Caco-2 (cell line): ENCODE data around the gene ZNRF1. TPM values are rescaled to one million over a fixed set of nuclear protein-coding genes. Genes with fewer than 3 reads are reported as not detected.

Experiments
- BruUV-seq: library from RNA; stranded (reverse); fragments of 400-500 nt; replicated peaks from 2 replicates; lab custom pipeline; 2021; lab: Mats Ljungman, UMichigan
- CTCF ChIA-PET: fragments of 300-600 bp; sonication (Branson Sonifier 250); formaldehyde crosslinking; loops from one replicate; lab custom pipeline; 2022; ENCODE audit warnings: antibody characterized with exemption; lab: Charles Lee
- POLR2A ChIA-PET: fragments of 300-600 bp; sonication (Branson Sonifier 250); formaldehyde crosslinking; loops from one replicate; lab custom pipeline; 2022; ENCODE audit warnings: antibody characterized with exemption; lab: Charles Lee
- DNase-seq, 2 experiments: peaks; one replicate each; pipeline versions ENCODE4 v3.0.0 to v3.0.0-alpha.2; 2020 to 2022
- H3K27me3 ChIP-seq: replicated peaks from 2 replicates; pipeline ENCODE4 v1.6.0; 2011; ENCODE audit warnings: low read length; ENCODE audit not compliant: control insufficient read depth, insufficient read depth
- H3K36me3 ChIP-seq: 2 replicates; pipeline ENCODE4 v1.5.1; 2011; ENCODE audit warnings: low read length; ENCODE audit not compliant: control insufficient read depth, insufficient read depth
- H3K4me1 ChIP-seq: fragments of 250-450 bp; sonication (Bioruptor Pico); 2 replicates; pipeline ENCODE4 v1.5.1; 2020; ENCODE audit warnings: mild to moderate bottlenecking
- H3K4me3 ChIP-seq: 2 replicates; pipeline ENCODE4 v1.5.1; 2011; ENCODE audit warnings: low read depth, mild to moderate bottlenecking, control low read depth, low read length
- H3K9me3 ChIP-seq: fragments of 250-450 bp; sonication (Bioruptor Pico); 2 replicates; pipeline ENCODE4 v1.5.1; 2020; ENCODE audit warnings: mild to moderate bottlenecking, moderate library complexity
- H3K27ac Mint-ChIP-seq: one replicate; pipeline ENCODE4 v1.8.0; 2022; ENCODE audit warnings: mixed read lengths; ENCODE audit not compliant: unreplicated experiment
- H3K27me3 Mint-ChIP-seq: one replicate; pipeline ENCODE4 v1.8.0; 2022; ENCODE audit warnings: mixed read lengths; ENCODE audit not compliant: insufficient read depth, unreplicated experiment
- H3K36me3 Mint-ChIP-seq: one replicate; pipeline ENCODE4 v1.8.0; 2022; ENCODE audit warnings: mild to moderate bottlenecking, mixed read lengths; ENCODE audit not compliant: insufficient read depth, unreplicated experiment
- H3K4me1 Mint-ChIP-seq: one replicate; pipeline ENCODE4 v1.8.0; 2022; ENCODE audit warnings: low read depth, mixed read lengths; ENCODE audit not compliant: unreplicated experiment
- H3K4me3 Mint-ChIP-seq: one replicate; pipeline ENCODE4 v1.8.0; 2022; ENCODE audit warnings: mild to moderate bottlenecking, moderate library complexity, mixed read lengths; ENCODE audit not compliant: unreplicated experiment
- H3K9me3 Mint-ChIP-seq: one replicate; pipeline ENCODE4 v1.8.0; 2022; ENCODE audit warnings: mixed read lengths; ENCODE audit not compliant: unreplicated experiment
- intact Hi-C: fragments of 100-400 bp; cut with micrococcal nuclease; formaldehyde crosslinking; loops from one replicate; pipeline ENCODE4 v1.10.0; 2022; ENCODE audit not compliant: unreplicated experiment
- total RNA-seq: library from RNA; stranded (reverse); gene quantifications from 2 replicates; pipeline ENCODE4 v1.2.3, GENCODE V29; 2022
- TF ChIP-seq, protein P1 (sequence below), 2 experiments: fragments of 200-600 bp in 1 of 2; IDR thresholded peaks; 1 replicate in 1 of 2; 2 replicates in 1 of 2; pipeline versions ENCODE4 v1.5.1 to v1.8.0; 2011 to 2022; ENCODE audit warnings: antibody characterized with exemption in 1 of 2, control low read depth in 1 of 2, inconsistent platforms in 1 of 2, low read depth in 1 of 2, low read length in 1 of 2, mild to moderate bottlenecking in 1 of 2, moderate library complexity in 1 of 2; ENCODE audit not compliant: insufficient read depth in 1 of 2, severe bottlenecking in 1 of 2, unreplicated experiment in 1 of 2

The ZNRF1 gene
- total RNA-seq, 1 experiment from 2014 or later = 68.6 TPM

DNA sequence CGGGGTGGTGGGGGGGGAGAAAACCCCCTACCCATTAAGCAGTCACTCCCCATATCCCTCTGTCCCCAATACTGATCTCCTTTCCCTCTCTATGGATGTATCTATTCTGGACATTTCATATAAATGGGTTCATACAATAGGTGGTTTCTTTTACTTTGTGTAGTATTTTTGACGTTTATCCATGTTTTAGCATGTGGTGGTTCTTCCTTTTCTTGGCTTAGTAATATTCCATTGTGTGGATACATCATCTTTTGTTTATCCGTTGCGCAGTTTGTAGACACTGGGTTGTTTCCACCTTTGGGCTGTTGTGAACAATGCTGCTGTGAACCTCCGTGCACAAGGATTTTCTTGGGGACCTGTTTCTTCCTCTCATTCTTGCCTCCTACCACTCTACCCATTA, 105.2 kb downstream of the ZNRF1 start:
- Histone ChIP-seq H3K4me3 (no peak overlapping the region), H3K27me3 (no peaks in the 10 kb centered on the region), H3K4me1 (no peaks in the 10 kb centered on the region), H3K9me3 (no peaks in the 10 kb centered on the region), H3K36me3 (peaks cover 6% of the 10 kb centered on the region)
- no TSS peak for BruUV-seq
- Mint-ChIP-seq H3K4me3 (no peak overlapping the region), H3K9me3 (no peaks in the 10 kb centered on the region), H3K27me3 (no peaks in the 10 kb centered on the region), H3K36me3 (peaks cover 33% of the 10 kb centered on the region), H3K4me1 (peaks cover 13% of the 10 kb centered on the region), H3K27ac (no peak overlapping the region)
- no peak for DNase-seq
- intact Hi-C loops = no loop called here
- TF ChIP-seq, protein P1, sequence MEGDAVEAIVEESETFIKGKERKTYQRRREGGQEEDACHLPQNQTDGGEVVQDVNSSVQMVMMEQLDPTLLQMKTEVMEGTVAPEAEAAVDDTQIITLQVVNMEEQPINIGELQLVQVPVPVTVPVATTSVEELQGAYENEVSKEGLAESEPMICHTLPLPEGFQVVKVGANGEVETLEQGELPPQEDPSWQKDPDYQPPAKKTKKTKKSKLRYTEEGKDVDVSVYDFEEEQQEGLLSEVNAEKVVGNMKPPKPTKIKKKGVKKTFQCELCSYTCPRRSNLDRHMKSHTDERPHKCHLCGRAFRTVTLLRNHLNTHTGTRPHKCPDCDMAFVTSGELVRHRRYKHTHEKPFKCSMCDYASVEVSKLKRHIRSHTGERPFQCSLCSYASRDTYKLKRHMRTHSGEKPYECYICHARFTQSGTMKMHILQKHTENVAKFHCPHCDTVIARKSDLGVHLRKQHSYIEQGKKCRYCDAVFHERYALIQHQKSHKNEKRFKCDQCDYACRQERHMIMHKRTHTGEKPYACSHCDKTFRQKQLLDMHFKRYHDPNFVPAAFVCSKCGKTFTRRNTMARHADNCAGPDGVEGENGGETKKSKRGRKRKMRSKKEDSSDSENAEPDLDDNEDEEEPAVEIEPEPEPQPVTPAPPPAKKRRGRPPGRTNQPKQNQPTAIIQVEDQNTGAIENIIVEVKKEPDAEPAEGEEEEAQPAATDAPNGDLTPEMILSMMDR (IDR thresholded peaks at IDR 0.05; ENCODE audit: insufficient read depth in 1 of 2, low read depth in 1 of 2, low read length in 1 of 2, severe bottlenecking in 1 of 2, unreplicated experiment in 1 of 2) = no peak
- ChIA-PET CTCF (interaction anchor here (0.6 kb wide), 1 partner anchor 9 kb away, joined by 3 read pairs; no protein-coding TSS in a partner anchor), POLR2A (no interaction called here)

DNA sequence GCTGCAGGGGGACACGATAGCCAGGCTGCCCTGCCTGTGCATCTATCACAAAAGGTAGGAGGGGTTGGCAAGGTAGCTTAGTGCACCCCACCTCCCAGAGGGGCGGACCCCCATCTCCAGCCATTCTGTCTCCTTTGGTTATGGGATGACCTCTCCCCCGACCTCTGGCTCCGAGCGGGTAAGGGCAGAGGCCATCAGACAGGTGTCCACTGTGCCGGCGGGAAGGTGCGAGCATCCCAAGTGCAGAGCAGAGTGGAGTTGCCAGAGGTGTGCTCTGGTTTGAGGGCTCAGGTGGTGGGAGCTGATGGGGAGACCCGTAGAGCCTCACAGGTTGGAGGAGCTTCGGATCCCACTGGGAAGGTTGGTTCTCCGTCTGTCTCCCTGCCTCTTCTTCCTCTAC, 106.0 kb downstream of the ZNRF1 start:
- Mint-ChIP-seq H3K4me1 (peaks cover 13% of the 10 kb centered on the region), H3K27ac (no peak overlapping the region), H3K27me3 (no peaks in the 10 kb centered on the region), H3K9me3 (no peaks in the 10 kb centered on the region), H3K4me3 (no peak overlapping the region), H3K36me3 (peaks cover 36% of the 10 kb centered on the region)
- no peak for DNase-seq
- H3K4me1 ChIP-seq = no peaks in the 10 kb centered on the region
- peaks cover 6% of the 10 kb centered on the region for H3K36me3 ChIP-seq
- H3K4me3 ChIP-seq = no peak overlapping the region
- TF ChIP-seq, protein P1 (IDR thresholded peaks at IDR 0.05; ENCODE audit: insufficient read depth in 1 of 2, low read depth in 1 of 2, low read length in 1 of 2, severe bottlenecking in 1 of 2, unreplicated experiment in 1 of 2) = no peak
- intact Hi-C loops = no loop called here
- no peaks in the 10 kb centered on the region for H3K27me3 ChIP-seq
- no peaks in the 10 kb centered on the region for H3K9me3 ChIP-seq
- ChIA-PET CTCF (no interaction called here), POLR2A (no interaction called here)
- no TSS peak for BruUV-seq

DNA sequence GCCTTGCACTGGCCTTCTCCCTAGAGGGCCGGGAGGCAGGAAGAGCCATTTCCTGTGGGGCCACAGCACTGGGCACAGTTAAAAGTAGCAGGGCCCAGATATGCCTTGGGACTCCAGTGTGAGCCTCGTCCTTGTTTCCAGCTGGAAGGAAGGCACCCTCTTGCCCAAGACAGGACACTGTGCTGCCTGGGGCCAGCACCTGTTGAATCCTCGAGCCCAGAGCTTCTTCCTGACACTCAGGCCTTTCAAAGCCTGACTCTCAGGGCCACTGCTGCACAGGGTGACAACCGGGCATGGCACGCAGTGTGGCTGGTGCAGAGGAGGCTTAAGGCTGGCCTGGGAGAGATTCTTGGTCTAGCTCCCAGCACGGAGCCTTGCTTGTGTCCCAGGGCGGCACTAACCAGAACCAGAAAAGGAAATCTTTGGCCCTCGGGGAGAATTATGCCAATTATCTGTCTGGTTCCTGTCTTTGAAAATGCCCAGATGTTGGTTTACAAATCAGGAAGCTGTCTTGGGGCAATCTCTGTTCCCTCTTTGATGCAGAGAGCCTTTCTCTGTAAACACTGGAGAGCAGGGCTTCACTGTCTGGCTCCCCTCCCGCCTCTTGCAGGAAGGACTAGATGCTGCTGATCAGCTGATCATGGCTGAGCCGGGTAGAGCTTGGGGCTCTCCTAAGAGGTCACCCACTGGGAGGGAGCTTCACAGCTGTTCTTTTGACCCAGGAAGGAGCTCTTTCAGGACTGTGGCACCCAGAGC, 106.7 kb downstream of the ZNRF1 start:
- Histone ChIP-seq H3K27me3 (no peaks in the 10 kb centered on the region), H3K4me3 (no peak overlapping the region), H3K9me3 (no peaks in the 10 kb centered on the region), H3K4me1 (peaks cover 2% of the 10 kb centered on the region), H3K36me3 (peaks cover 6% of the 10 kb centered on the region; the same call in 1 of the 2 replicates)
- H3K9me3 Mint-ChIP-seq = no peaks in the 10 kb centered on the region
- no TSS peak for BruUV-seq
- H3K4me1 Mint-ChIP-seq = peaks cover 18% of the 10 kb centered on the region
- no peaks in the 10 kb centered on the region for H3K27me3 Mint-ChIP-seq
- ChIA-PET CTCF (no interaction called here), POLR2A (no interaction called here)
- TF ChIP-seq, protein P1 (IDR thresholded peaks at IDR 0.05; ENCODE audit: insufficient read depth in 1 of 2, low read depth in 1 of 2, low read length in 1 of 2, severe bottlenecking in 1 of 2, unreplicated experiment in 1 of 2) = no peak
- no peak overlapping the region for H3K27ac Mint-ChIP-seq
- H3K36me3 Mint-ChIP-seq = peaks cover 34% of the 10 kb centered on the region
- intact Hi-C loops = no loop called here
- H3K4me3 Mint-ChIP-seq = no peak overlapping the region
- DNase-seq = no peak
